ENCODE data around the gene TSSK6.

Gene TSSK6

GRCh38 chr19:19529783-19530422 is 14.6 kb upstream of the TSSK6 start:
- no peak for DNase-seq

GRCh38 chr19:19528721-19529490 is 13.6 kb upstream of the TSSK6 start, which contains the start of gene YJEFN3:
TSS of gene YJEFN3 (plus strand) at chr19:19528911. CDS start at chr19:19528933, 22 bp downstream.
- DNase-seq: no peak

- no peak for DNase-seq
These were observed 12.6 kb upstream of the TSSK6 start for GRCh38 chr19:19527674-19528625.

GRCh38 chr19:19527371-19527656 is 12.0 kb upstream of the TSSK6 start:
- no peak for DNase-seq

DNA sequence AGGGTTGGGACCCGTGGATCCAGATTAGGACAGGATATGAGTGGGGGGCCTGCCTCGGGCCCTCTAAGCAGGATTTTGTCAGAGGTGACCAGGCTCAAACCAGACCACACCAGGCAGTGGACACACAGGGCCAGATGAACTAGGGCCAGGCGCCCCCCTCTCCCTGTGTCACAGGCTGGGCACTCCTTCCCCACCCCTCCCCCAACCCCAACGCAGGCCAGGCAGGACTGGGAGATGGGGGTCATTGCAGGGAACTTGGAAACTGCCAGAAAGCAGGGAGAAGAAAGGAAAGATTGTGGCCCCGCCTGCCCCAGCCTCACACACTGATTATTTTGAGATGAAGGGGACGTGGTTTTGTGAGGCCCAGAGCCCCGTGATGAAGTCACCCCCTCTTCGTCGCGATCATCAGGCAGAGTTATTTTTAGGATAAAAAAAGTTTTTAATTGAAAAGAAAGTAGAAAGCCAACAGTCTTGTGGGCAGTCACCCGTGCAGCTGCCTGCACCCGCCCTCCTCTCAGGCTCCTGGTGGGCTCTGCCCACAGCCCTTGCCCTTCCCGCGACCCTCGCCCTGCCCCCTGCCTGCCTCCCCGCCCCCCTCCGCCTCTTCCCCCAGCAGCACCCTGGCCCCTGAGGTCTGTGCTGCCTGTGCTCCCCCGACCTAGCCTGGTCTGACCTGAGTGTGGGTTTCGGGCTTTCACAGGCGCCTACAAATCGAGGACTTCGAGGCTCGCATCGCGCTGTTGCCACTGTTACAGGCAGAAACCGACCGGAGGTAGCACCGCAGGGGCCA is 11.4 kb upstream of the TSSK6 start:
- no peak for DNase-seq

GRCh38 chr19:19525611-19526380 is 10.4 kb upstream of the TSSK6 start:
- DNase-seq: no peak

GRCh38 chr19:19524053-19524452 is 8.7 kb upstream of the TSSK6 start:
- no peak for DNase-seq

- no peak for DNase-seq
These were observed 7.8 kb upstream of the TSSK6 start for GRCh38 chr19:19523177-19523576.

DNA sequence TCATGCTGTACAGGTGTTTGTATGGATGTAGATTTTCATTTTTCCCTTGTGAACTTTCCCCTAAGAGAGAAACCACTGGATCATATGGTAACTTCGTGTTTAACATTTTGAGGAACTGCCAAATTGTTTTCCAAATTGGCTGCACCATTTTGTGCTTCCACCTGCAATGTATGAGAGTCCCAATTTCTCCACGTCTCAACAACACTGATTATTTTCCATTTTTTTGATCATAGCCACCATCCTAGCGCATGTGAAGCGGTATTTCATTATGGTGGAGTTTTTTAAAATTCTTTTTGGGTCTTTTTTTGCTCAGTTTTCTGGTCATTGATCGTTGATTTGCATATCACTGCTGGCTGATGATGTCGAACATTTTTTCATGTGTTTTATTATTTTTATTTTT is 5.6 kb upstream of the TSSK6 start:
- no peak for DNase-seq

DNA sequence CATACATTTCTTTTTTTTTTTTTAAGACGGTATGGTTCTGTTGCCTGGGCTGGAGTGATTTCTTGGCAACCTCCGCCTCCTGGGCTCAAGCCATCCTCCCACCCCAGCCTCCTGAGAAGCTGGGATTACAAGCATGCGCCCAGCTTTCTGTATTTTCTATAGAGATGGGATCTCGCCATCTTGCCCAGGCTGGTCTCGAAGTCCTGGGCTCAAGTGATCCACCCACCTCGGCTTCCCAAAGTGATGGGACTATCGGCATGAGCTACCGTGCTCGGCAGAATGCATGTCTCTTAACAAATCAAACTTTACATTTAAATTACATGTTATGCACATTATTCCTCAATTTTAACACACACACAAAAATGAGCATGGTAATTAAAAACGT is 1.9 kb upstream of the TSSK6 start:
- DNase-seq: no peak

DNA sequence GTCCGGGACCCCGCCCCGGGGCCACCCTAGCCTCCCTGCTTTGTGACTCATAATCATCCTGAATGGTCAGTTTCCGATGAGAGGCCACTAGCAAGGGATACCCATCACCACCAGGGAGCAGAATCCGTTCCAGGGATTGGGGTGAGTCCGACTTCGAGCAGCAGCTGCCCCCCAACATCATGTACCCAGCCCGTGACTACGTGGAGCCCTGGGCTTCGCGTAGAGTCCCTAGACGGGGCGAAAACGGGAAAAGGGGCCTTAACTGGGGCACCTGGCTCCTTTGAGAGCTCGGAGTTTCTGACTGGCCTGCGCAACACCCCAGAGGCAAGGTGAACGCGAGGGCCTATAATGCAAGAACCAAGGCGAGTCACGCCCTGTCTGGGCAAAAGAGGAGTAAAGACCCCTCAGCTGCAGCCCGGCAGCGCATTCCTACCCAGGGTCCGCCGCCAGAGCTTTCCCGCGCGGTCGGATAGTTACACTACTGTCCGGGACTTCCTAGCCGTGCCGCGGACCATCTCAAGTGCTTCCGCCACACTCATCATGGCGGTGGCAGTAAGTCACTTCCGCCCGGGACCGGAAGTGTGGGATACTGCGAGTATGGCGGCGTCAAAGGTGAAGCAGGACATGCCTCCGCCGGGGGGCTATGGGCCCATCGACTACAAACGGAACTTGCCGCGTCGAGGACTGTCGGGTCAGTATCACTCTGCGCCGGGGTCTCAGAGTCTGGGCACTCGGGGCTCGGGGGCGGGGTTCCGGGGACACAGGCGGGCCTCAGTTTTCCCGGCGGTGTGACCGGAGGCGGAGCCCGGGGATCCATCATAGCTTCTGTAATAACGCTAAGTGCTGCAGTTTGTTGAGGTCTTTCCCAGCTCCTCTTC is 533 bp upstream of the TSSK6 start, which contains the start of gene NDUFA13:
Gene NDUFA13 (plus strand): TSS at position 584 of the 878 bp plus-strand sequence. CDS start 14 bp downstream, at position 598.
- peak; percentile 91 to 96 for DNase-seq

- peak in 1 of 2 donors; percentile 22 for DNase-seq
These were observed 1.1 kb downstream of the TSSK6 start for GRCh38 chr19:19514215-19514657.

DNA sequence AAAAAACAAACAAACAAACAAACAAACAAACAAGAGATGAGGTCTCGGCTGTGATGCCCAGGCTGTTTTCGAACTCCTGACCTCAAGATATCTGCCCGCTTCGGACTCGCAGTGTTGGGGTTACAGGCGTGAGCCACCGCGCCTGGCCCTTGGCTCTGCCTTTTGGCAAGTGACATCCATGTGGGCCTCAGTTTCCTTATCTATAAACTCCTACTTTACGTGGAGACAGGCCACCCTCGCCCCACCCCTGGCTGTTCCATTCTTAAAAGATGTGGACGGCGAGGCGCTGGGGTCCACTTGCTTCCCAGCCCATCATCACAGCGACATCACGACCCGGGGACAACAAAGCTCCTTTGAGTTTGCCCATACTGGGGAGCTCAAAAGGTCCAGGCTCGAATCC is 1.7 kb downstream of the TSSK6 start:
- DNase-seq: no peak

DNA sequence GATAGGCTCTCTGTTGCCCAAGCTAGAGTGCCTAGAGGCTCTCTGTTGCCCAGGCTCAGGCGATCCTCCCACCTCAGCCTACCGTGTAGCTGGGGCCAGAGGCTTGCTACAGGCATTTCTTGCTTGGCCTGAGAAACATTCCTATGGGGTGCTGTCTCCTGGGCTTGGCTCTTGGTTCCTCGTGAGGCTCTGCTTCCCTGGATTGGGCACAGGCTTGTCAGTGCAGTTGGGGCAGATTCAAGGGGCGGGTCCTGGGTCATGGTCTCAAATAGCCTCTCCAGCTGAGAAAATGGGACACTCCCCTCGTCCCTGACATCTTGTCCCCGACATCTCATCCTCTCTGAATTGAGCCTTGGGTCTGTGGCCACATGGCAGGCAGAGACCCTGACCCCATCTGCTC is 4.9 kb downstream of the TSSK6 start:
- DNase-seq: no peak

- DNase-seq: no peak
These were observed 7.1 kb downstream of the TSSK6 start for GRCh38 chr19:19508217-19508616.

DNA sequence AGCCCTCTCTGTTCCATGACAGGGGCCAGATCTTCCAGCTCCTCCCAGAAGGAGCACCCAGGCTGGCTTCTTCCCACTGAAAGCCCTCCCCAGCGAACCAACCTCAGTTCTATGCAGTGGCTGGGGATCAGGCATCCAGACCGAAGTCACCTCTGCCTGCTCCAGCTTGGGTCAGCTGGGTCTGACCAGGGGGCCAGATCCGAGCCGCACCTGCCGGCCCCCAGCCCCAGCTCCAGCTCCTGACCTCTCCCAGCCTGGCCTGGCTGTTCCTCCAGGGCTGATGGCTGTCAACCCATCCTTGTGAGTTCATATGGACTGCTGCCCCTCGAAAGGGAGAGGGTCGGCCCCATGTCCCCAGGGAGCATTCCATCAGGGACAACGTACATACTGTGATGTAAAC is 8.0 kb downstream of the TSSK6 start:
- no peak for DNase-seq

GRCh38 chr19:19506592-19506991 is 8.8 kb downstream of the TSSK6 start:
- no peak for DNase-seq

DNA sequence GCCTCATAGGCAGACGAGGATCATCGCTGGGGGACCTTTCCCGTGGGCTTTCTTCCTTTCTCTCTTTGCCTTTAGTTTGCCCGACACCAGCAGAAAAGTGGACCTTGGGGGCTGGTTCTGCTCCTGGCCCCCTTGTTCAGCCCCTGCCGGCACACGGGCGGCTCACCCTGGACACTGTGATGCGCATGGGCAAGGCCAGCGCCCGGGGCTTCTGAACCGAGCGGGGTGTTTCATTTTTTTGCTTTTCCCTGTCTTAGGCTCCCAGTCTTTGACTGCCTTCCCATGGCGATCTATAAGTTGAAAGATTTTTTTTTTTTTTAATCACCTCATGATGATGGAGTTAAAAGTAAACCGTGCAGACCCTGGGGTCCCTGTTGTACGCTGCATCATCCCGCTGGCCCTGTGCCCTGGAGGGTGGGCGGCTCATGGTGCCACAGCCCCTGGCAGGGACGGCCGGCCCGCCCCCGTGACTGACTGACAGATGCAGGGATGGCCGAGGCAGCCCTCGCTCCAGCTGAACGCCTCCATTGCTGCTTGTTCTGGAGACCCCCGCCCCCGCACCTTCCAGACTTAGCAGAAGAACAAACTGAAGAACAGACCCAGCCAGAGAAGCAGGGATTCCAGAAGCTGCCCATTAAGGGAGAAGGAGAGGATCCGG is 9.6 kb downstream of the TSSK6 start:
- DNase-seq: no peak

- no peak for DNase-seq
These were observed 10.3 kb downstream of the TSSK6 start for GRCh38 chr19:19504754-19505668.
